ENCODE data around the gene DYNC2H1. TPM values are rescaled to one million over a fixed set of nuclear protein-coding genes. Genes with fewer than 3 reads are reported as not detected.

Gene DYNC2H1
- total and polyA plus RNA-seq, 7 donors, result 0.79 to 2.3 (median 1.3) TPM

GRCh38 chr11:103295704-103296103, 186.5 kb downstream of the DYNC2H1 start:
- WGBS, 3 donors, result 94 to 99% (median 98%) methylated on average over 5 of the region's 5 CpGs
- Histone ChIP-seq H3K27me3 (ENCODE audit: insufficient read depth in 3 of 3, low read length in 2 of 3) (no peaks in the 10 kb centered on the region), H3K4me3 (no peak overlapping the region), H3K36me3 (ENCODE audit: insufficient read depth in 1 of 2, low read depth in 1 of 2) (no peaks in the 10 kb centered on the region), H3K27ac (no peak overlapping the region), H3K9me3 (peaks cover 28% of the 10 kb centered on the region), H3K4me1 (no peaks in the 10 kb centered on the region)
- intact Hi-C loops (cut with DNase I), result no loop called here
- DNase-seq (no peak), ATAC-seq (no peak)
- TF ChIP-seq CTCF (IDR thresholded peaks at IDR 0.05), result no peak

- Histone ChIP-seq H3K4me1 (no peaks in the 10 kb centered on the region), H3K9me3 (peaks cover 28% of the 10 kb centered on the region), H3K4me3 (no peak overlapping the region), H3K27me3 (ENCODE audit: insufficient read depth in 3 of 3, low read length in 2 of 3) (no peaks in the 10 kb centered on the region), H3K36me3 (ENCODE audit: insufficient read depth in 1 of 2, low read depth in 1 of 2) (no peaks in the 10 kb centered on the region), H3K27ac (no peak overlapping the region)
- intact Hi-C loops (cut with DNase I), result no loop called here
- no peak for TF ChIP-seq CTCF (IDR thresholded peaks at IDR 0.05)
- ATAC-seq, result no peak
- DNase-seq, result no peak
- WGBS, 3 donors, result 88 to 94% (median 93%) methylated on average over 3 of the region's 3 CpGs
Observed at GRCh38 chr11:103297900-103298299, 188.7 kb downstream of the DYNC2H1 start.

- no peaks in the 10 kb centered on the region for H3K9me3 ChIP-seq
- no peaks in the 10 kb centered on the region for H3K4me1 ChIP-seq
- H3K27me3 ChIP-seq (ENCODE audit: insufficient read depth in 3 of 3, low read length in 2 of 3), result no peaks in the 10 kb centered on the region
- no peak for TF ChIP-seq CTCF (IDR thresholded peaks at IDR 0.05)
- H3K36me3 ChIP-seq (ENCODE audit: insufficient read depth in 1 of 2, low read depth in 1 of 2), result no peaks in the 10 kb centered on the region
- ATAC-seq, result no peak
- 93 to 95% (median 94%) methylated on average over 3 of the region's 3 CpGs for WGBS, 3 donors
- H3K27ac ChIP-seq, result no peak overlapping the region
- DNase-seq, result no peak
- intact Hi-C loops (cut with DNase I), result no loop called here
- H3K4me3 ChIP-seq, result no peak overlapping the region
Observed at GRCh38 chr11:103315248-103315647, 206.0 kb downstream of the DYNC2H1 start.

- H3K4me3 ChIP-seq, result no peak overlapping the region
- TF ChIP-seq CTCF (IDR thresholded peaks at IDR 0.05), result no peak
- H3K9me3 ChIP-seq, result no peaks in the 10 kb centered on the region
- H3K36me3 ChIP-seq (ENCODE audit: insufficient read depth in 1 of 2, low read depth in 1 of 2), result no peaks in the 10 kb centered on the region
- no peaks in the 10 kb centered on the region for H3K4me1 ChIP-seq
- ATAC-seq (no peak), DNase-seq (no peak)
- WGBS, 3 donors, result 67 to 74% (median 73%) methylated on average over 3 of the region's 3 CpGs
- H3K27me3 ChIP-seq (ENCODE audit: insufficient read depth in 3 of 3, low read length in 2 of 3), result no peaks in the 10 kb centered on the region
- H3K27ac ChIP-seq, result no peak overlapping the region
- intact Hi-C loops (cut with DNase I), result no loop called here
Observed at GRCh38 chr11:103317118-103317517, 207.9 kb downstream of the DYNC2H1 start.

GRCh38 chr11:103322821-103323220, 213.6 kb downstream of the DYNC2H1 start:
- H3K27ac ChIP-seq, result no peak overlapping the region
- H3K4me3 ChIP-seq, result no peak overlapping the region
- no peaks in the 10 kb centered on the region for H3K9me3 ChIP-seq
- TF ChIP-seq CTCF (IDR thresholded peaks at IDR 0.05), result no peak
- no peaks in the 10 kb centered on the region for H3K27me3 ChIP-seq (ENCODE audit: insufficient read depth in 3 of 3, low read length in 2 of 3)
- intact Hi-C loops (cut with DNase I), result no loop called here
- DNase-seq (no peak), ATAC-seq (no peak)
- WGBS, 3 donors, result 29 to 52% (median 43%) methylated on average over 6 of the region's 6 CpGs
- H3K4me1 ChIP-seq, result no peaks in the 10 kb centered on the region
- no peaks in the 10 kb centered on the region for H3K36me3 ChIP-seq (ENCODE audit: insufficient read depth in 1 of 2, low read depth in 1 of 2)

Data from psoas muscle (tissue), 8 donors.